ENCODE measurements around the gene UBQLN4.

DNA sequence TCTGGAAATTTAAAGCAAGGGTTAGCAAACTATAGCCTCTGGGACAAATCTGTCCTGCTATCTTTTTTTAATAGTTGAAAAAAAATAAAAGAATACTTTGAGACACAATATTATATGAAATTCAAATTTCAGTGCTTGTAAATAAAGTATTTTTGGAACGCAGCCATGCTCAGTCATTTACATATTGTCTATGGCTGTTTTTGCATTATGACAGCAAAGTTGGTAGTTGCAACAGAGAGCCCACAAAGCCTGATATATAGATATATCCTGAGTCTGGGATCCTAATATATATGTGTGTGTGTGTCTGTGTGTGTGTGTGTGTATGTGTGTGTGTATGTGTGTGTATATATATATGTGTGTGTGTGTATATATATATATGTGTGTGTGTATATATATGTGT is 53.6 kb downstream of the UBQLN4 start:
- TF ChIP-seq, protein P1, sequence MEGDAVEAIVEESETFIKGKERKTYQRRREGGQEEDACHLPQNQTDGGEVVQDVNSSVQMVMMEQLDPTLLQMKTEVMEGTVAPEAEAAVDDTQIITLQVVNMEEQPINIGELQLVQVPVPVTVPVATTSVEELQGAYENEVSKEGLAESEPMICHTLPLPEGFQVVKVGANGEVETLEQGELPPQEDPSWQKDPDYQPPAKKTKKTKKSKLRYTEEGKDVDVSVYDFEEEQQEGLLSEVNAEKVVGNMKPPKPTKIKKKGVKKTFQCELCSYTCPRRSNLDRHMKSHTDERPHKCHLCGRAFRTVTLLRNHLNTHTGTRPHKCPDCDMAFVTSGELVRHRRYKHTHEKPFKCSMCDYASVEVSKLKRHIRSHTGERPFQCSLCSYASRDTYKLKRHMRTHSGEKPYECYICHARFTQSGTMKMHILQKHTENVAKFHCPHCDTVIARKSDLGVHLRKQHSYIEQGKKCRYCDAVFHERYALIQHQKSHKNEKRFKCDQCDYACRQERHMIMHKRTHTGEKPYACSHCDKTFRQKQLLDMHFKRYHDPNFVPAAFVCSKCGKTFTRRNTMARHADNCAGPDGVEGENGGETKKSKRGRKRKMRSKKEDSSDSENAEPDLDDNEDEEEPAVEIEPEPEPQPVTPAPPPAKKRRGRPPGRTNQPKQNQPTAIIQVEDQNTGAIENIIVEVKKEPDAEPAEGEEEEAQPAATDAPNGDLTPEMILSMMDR (IDR thresholded peaks at IDR 0.05; ENCODE audit: low read depth, low read length), result no peak
- no peak for TF ChIP-seq POLR2A (IDR thresholded peaks at IDR 0.05; ENCODE audit: extremely low read depth, insufficient read length)
- TF ChIP-seq MYC (IDR thresholded peaks at IDR 0.05; ENCODE audit: low read depth, low read length), result no peak
- TF ChIP-seq, protein P2, sequence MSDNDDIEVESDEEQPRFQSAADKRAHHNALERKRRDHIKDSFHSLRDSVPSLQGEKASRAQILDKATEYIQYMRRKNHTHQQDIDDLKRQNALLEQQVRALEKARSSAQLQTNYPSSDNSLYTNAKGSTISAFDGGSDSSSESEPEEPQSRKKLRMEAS (IDR thresholded peaks at IDR 0.05; ENCODE audit: low read depth, low read length), result no peak

All from NB4 (cell line).